ENCODE data around the gene TMA16. TPM values are rescaled to one million over a fixed set of nuclear protein-coding genes. Genes with fewer than 3 reads are reported as not detected.
"Not testable (repeated sequence)": the region's sequence is repeated elsewhere in the genome, so short reads cannot be mapped to it uniquely, and the experiment has no call there.

TMA16 gene
- total RNA-seq (32.2 TPM), polyA plus RNA-seq (19.3 TPM)
- long read RNA-seq, donor 1, partial matches to known transcripts = 0 of 3 reads
- long read RNA-seq, donor 1, other reads (novel, unspliced or antisense) = 0 of 3 reads
- long read RNA-seq, donor 2 = 0 reads
- long read RNA-seq, donor 3, transcript TMA16-201 (7 exons, 1,978 nt) = major isoform, 16 of 31 reads
- long read RNA-seq, donor 3, partial matches to known transcripts = 12 of 31 reads
- long read RNA-seq, donor 3, other reads (novel, unspliced or antisense) = 0 of 31 reads
- long read RNA-seq, donor 4, partial matches to known transcripts = 9 of 16 reads
- long read RNA-seq, donor 4, other reads (novel, unspliced or antisense) = 0 of 16 reads
- long read RNA-seq, donor 5, transcript TMA16-201 (7 exons, 1,978 nt) = major isoform, 8 of 29 reads
- long read RNA-seq, donor 5, partial matches to known transcripts = 17 of 29 reads
- long read RNA-seq, donor 5, other reads (novel, unspliced or antisense) = 0 of 29 reads
- long read RNA-seq, donor 6, transcript TMA16-201 (7 exons, 1,978 nt) = major isoform, 11 of 11 reads
- long read RNA-seq, donor 6, partial matches to known transcripts = 0 of 11 reads
- long read RNA-seq, donor 6, other reads (novel, unspliced or antisense) = 0 of 11 reads
- long read RNA-seq, donor 7, transcript TMA16-201 (7 exons, 1,978 nt) = major isoform, 11 of 12 reads
- long read RNA-seq, donor 7, partial matches to known transcripts = 0 of 12 reads
- long read RNA-seq, donor 7, other reads (novel, unspliced or antisense) = 0 of 12 reads
- long read RNA-seq, donor 8, partial matches to known transcripts = 6 of 13 reads
- long read RNA-seq, donor 8, other reads (novel, unspliced or antisense) = 0 of 13 reads
- long read RNA-seq, donor 9, transcript TMA16-201 (7 exons, 1,978 nt) = major isoform, 7 of 15 reads
- long read RNA-seq, donor 9, partial matches to known transcripts = 7 of 15 reads
- long read RNA-seq, donor 9, other reads (novel, unspliced or antisense) = 0 of 15 reads
- long read RNA-seq, donor 10, transcript TMA16-201 (7 exons, 1,978 nt) = major isoform, 5 of 13 reads
- long read RNA-seq, donor 10, partial matches to known transcripts = 7 of 13 reads
- long read RNA-seq, donor 10, other reads (novel, unspliced or antisense) = 0 of 13 reads

- under 1% methylated on average over 64 of the region's 64 CpGs for WGBS
- Histone ChIP-seq H3K4me1 (ENCODE audit: control insufficient read depth in 2 of 2, insufficient read depth in 2 of 2, low read length in 2 of 2) (peaks cover 6 to 9% of the 10 kb centered on the region in 2 donors), H3K27me3 (ENCODE audit: control insufficient read depth in 2 of 2, insufficient read depth in 1 of 2, low read length in 1 of 2) (no peaks in the 10 kb centered on the region), H3K4me3 (ENCODE audit: low read length in 2 of 2) (peak within 1 kb of the TSS; percentile 88 to 90), H3K9me3 (ENCODE audit: control insufficient read depth in 2 of 2, insufficient read depth in 1 of 2, low read length in 1 of 2) (no peaks in the 10 kb centered on the region), H3K27ac (ENCODE audit: low read depth in 1 of 2, low read length in 1 of 2) (peak within 1 kb of the TSS; percentile 87 to 88), H3K36me3 (ENCODE audit: control insufficient read depth in 2 of 2, insufficient read depth in 2 of 2, low read length in 1 of 2) (no peaks in the 10 kb centered on the region)
- DNase-seq (ENCODE audit: low read depth in 6 of 9, low spot score in 9 of 9) = peak; percentile 56 to 93 (median 72)
Measured at GRCh38 chr4:163494360-163495241, at the start of gene TMA16. TSS of gene TMA16 (plus strand) at chr4:163494690. CDS start at chr4:163494802, 112 bp downstream.

GRCh38 chr4:163447023-163447422 is 47.5 kb upstream of the TMA16 start:
- not testable (repeated sequence) for H3K4me3 ChIP-seq (ENCODE audit: low read length in 2 of 2); DNase-seq (ENCODE audit: low read depth in 6 of 9, low spot score in 9 of 9); H3K4me1 ChIP-seq (ENCODE audit: control insufficient read depth in 2 of 2, insufficient read depth in 2 of 2, low read length in 2 of 2); H3K36me3 ChIP-seq (ENCODE audit: control insufficient read depth in 2 of 2, insufficient read depth in 2 of 2, low read length in 1 of 2); H3K27ac ChIP-seq (ENCODE audit: low read depth in 1 of 2, low read length in 1 of 2); H3K9me3 ChIP-seq (ENCODE audit: control insufficient read depth in 2 of 2, insufficient read depth in 1 of 2, low read length in 1 of 2); H3K27me3 ChIP-seq (ENCODE audit: control insufficient read depth in 2 of 2, insufficient read depth in 1 of 2, low read length in 1 of 2)
- 94% methylated on average over 12 of the region's 12 CpGs for WGBS

- WGBS = 90% methylated on average over 1 of the region's 1 CpG
- no peak overlapping the region for H3K27ac ChIP-seq (ENCODE audit: low read depth in 1 of 2, low read length in 1 of 2)
- no peak overlapping the region for H3K4me3 ChIP-seq (ENCODE audit: low read length in 2 of 2)
- H3K9me3 ChIP-seq (ENCODE audit: control insufficient read depth in 2 of 2, insufficient read depth in 1 of 2, low read length in 1 of 2) = no peaks in the 10 kb centered on the region
- H3K36me3 ChIP-seq (ENCODE audit: control insufficient read depth in 2 of 2, insufficient read depth in 2 of 2, low read length in 1 of 2) = no peaks in the 10 kb centered on the region
- H3K4me1 ChIP-seq (ENCODE audit: control insufficient read depth in 2 of 2, insufficient read depth in 2 of 2, low read length in 2 of 2) = no peaks in the 10 kb centered on the region
- H3K27me3 ChIP-seq (ENCODE audit: control insufficient read depth in 2 of 2, insufficient read depth in 1 of 2, low read length in 1 of 2) = no peaks in the 10 kb centered on the region
- DNase-seq (ENCODE audit: low read depth in 6 of 9, low spot score in 9 of 9) = no peak
Measured at GRCh38 chr4:163447481-163447880, 47.0 kb upstream of the TMA16 start.

GRCh38 chr4:163448540-163449203 is 45.8 kb upstream of the TMA16 start:
- Histone ChIP-seq H3K27me3 (ENCODE audit: control insufficient read depth in 2 of 2, insufficient read depth in 1 of 2, low read length in 1 of 2) (no peaks in the 10 kb centered on the region), H3K4me3 (ENCODE audit: low read length in 2 of 2) (no peak overlapping the region), H3K36me3 (ENCODE audit: control insufficient read depth in 2 of 2, insufficient read depth in 2 of 2, low read length in 1 of 2) (no peaks in the 10 kb centered on the region), H3K27ac (ENCODE audit: low read depth in 1 of 2, low read length in 1 of 2) (no peak overlapping the region), H3K9me3 (ENCODE audit: control insufficient read depth in 2 of 2, insufficient read depth in 1 of 2, low read length in 1 of 2) (no peaks in the 10 kb centered on the region), H3K4me1 (ENCODE audit: control insufficient read depth in 2 of 2, insufficient read depth in 2 of 2, low read length in 2 of 2) (no peaks in the 10 kb centered on the region)
- 80% methylated on average over 6 of the region's 6 CpGs for WGBS
- no peak for DNase-seq (ENCODE audit: low read depth in 6 of 9, low spot score in 9 of 9)

GRCh38 chr4:163462556-163462955 is 31.9 kb upstream of the TMA16 start:
- 93% methylated on average over 5 of the region's 5 CpGs for WGBS
- H3K27ac ChIP-seq (ENCODE audit: low read depth in 1 of 2, low read length in 1 of 2) = no peak overlapping the region
- no peaks in the 10 kb centered on the region for H3K36me3 ChIP-seq (ENCODE audit: control insufficient read depth in 2 of 2, insufficient read depth in 2 of 2, low read length in 1 of 2)
- no peak for DNase-seq (ENCODE audit: low read depth in 6 of 9, low spot score in 9 of 9)
- no peaks in the 10 kb centered on the region for H3K4me1 ChIP-seq (ENCODE audit: control insufficient read depth in 2 of 2, insufficient read depth in 2 of 2, low read length in 2 of 2)
- H3K9me3 ChIP-seq (ENCODE audit: control insufficient read depth in 2 of 2, insufficient read depth in 1 of 2, low read length in 1 of 2) = no peaks in the 10 kb centered on the region
- no peak overlapping the region for H3K4me3 ChIP-seq (ENCODE audit: low read length in 2 of 2)
- no peaks in the 10 kb centered on the region for H3K27me3 ChIP-seq (ENCODE audit: control insufficient read depth in 2 of 2, insufficient read depth in 1 of 2, low read length in 1 of 2)

- DNase-seq (ENCODE audit: low read depth in 6 of 9, low spot score in 9 of 9) = no peak
- no peaks in the 10 kb centered on the region for H3K36me3 ChIP-seq (ENCODE audit: control insufficient read depth in 2 of 2, insufficient read depth in 2 of 2, low read length in 1 of 2)
- H3K27ac ChIP-seq (ENCODE audit: low read depth in 1 of 2, low read length in 1 of 2) = no peak overlapping the region
- no peaks in the 10 kb centered on the region for H3K27me3 ChIP-seq (ENCODE audit: control insufficient read depth in 2 of 2, insufficient read depth in 1 of 2, low read length in 1 of 2)
- 95% methylated on average over 4 of the region's 4 CpGs for WGBS
- no peaks in the 10 kb centered on the region for H3K9me3 ChIP-seq (ENCODE audit: control insufficient read depth in 2 of 2, insufficient read depth in 1 of 2, low read length in 1 of 2)
- H3K4me3 ChIP-seq (ENCODE audit: low read length in 2 of 2) = no peak overlapping the region
- no peaks in the 10 kb centered on the region for H3K4me1 ChIP-seq (ENCODE audit: control insufficient read depth in 2 of 2, insufficient read depth in 2 of 2, low read length in 2 of 2)
Measured at GRCh38 chr4:163467082-163467770, 27.3 kb upstream of the TMA16 start.

GRCh38 chr4:163470391-163470790 is 24.1 kb upstream of the TMA16 start:
- no peaks in the 10 kb centered on the region for H3K4me1 ChIP-seq (ENCODE audit: control insufficient read depth in 2 of 2, insufficient read depth in 2 of 2, low read length in 2 of 2)
- H3K27ac ChIP-seq (ENCODE audit: low read depth in 1 of 2, low read length in 1 of 2) = no peak overlapping the region
- H3K4me3 ChIP-seq (ENCODE audit: low read length in 2 of 2) = no peak overlapping the region
- no peak for DNase-seq (ENCODE audit: low read depth in 6 of 9, low spot score in 9 of 9)
- peaks cover 0 to 3% of the 10 kb centered on the region in 2 donors for H3K9me3 ChIP-seq (ENCODE audit: control insufficient read depth in 2 of 2, insufficient read depth in 1 of 2, low read length in 1 of 2)
- no peaks in the 10 kb centered on the region for H3K27me3 ChIP-seq (ENCODE audit: control insufficient read depth in 2 of 2, insufficient read depth in 1 of 2, low read length in 1 of 2)
- WGBS = 73% methylated on average over 3 of the region's 3 CpGs
- no peaks in the 10 kb centered on the region for H3K36me3 ChIP-seq (ENCODE audit: control insufficient read depth in 2 of 2, insufficient read depth in 2 of 2, low read length in 1 of 2)
